ENCODE results near the gene TM7SF3.
"Not testable (repeated sequence)": the region's sequence is repeated elsewhere in the genome, so short reads cannot be mapped to it uniquely, and the experiment has no call there.

The TM7SF3 gene

DNA sequence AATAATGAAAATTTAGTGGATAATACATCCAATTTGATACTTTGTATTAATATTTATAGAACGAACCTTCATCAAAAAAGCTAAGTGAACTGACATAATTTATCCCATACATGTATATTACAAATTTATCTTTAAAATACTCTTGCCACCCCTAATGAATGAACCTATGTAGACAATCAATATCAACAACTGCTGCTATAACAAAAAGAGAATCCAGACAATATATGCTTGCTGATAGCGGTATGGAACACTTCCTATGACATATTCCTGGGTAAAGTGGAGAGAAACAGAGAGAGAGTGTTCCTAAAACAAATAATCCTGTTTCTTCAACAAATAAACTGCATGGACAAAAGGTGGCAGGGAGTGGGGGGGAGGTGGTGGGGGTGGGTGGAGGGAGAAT lies 31.3 kb downstream of the TM7SF3 start:
- no peak for DNase-seq (ENCODE audit: low read depth in 1 of 2, low spot score in 1 of 2)

DNA sequence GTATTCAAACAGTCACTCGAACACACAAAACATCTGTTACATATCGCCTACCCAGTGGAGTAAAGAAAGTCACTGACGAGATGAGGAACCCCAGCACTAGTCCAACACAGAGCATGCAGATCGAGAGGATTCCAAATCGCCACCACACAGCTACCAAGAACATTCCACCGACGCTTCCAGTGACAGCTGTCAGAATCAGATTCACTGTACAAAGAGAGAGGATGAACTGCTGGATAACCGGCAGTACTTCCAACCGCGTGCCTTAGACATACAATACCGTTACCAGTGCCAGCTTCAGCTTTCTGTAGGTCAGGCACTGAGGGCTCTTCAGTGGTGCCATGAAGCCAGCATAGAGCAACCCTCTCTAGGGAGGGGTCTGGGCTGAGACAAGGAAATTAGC lies 34.5 kb downstream of the TM7SF3 start:
- no peak for DNase-seq (ENCODE audit: low read depth in 1 of 2, low spot score in 1 of 2)

DNA sequence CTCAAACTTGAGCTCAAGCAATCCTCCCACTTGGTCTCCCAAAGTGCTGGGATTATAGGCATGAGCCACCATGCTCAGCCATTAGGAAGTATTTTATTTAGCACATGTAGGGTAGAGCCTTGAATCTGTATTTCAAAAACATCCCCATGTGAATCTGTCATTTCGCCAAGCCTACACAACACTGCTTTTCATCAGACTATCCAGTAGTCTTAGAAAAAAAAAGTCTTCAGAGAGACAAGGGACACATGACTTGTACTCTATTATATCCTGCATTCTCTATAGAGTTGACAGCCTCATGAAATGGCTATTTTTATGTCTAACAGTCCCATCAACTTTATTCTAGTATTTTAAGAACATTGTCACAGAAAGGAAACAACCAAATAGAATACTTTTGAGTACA lies 35.4 kb downstream of the TM7SF3 start:
- no peak for DNase-seq (ENCODE audit: low read depth in 1 of 2, low spot score in 1 of 2)

DNA sequence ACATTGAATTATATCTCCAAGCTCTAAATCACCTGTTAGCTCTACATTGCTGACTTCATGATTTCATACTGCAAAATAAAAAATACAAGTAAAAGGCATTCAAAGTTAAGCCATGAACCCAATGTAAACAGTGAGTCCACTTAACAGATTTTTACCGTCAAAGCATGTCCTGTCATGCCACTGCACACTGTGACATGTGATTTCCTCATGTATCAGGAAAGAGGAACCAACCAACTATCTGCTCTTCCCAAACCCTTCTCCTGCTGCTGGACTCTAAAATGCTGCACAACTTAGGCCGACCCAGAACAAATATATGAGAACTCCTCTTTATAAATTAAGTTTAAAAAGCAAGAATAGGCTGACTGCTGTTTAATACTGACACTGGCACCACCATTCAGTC lies 37.5 kb downstream of the TM7SF3 start:
- no peak for DNase-seq (ENCODE audit: low read depth in 1 of 2, low spot score in 1 of 2)

DNA sequence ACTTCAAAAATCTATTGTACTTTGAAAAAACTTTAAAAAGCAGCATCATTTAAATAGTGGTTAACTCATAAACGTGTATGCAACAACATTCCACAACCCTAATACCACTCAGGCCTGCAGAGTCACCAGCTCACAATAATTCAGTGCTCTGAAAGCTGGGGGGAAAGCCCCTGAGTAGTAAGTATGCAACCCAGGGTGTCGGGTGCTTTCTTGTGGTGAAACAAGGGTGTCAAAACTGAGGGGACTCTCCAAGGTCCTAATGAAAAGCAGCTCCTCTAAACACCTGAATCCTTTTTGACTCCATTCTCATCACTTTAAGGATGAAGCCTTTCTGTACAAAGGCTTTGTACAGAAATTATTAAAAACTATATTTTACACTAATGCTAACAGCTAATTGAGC lies 42.2 kb downstream of the TM7SF3 start:
- DNase-seq (ENCODE audit: low read depth in 1 of 2, low spot score in 1 of 2) = peak in 1 of 2 donors; percentile 43

DNA sequence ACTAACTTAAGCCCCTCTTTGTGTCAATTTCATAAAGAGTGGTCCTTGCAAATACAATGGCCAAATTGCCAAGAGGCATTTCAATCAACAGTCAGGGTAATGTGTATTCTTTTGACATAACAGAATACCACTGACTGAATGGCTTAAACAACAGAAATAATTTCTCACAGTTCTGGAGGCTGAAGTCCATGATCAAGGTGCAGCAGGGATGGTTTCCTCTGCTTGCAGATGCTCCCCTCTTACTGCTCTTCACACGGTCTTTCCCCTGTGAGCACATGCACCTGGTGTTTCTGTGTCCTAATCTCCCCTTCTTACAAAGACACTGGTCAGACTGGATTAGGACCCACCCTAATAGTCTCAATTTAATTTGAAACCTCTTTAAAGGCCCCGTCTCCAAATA lies 44.0 kb downstream of the TM7SF3 start:
- DNase-seq (ENCODE audit: low read depth in 1 of 2, low spot score in 1 of 2) = no peak

DNA sequence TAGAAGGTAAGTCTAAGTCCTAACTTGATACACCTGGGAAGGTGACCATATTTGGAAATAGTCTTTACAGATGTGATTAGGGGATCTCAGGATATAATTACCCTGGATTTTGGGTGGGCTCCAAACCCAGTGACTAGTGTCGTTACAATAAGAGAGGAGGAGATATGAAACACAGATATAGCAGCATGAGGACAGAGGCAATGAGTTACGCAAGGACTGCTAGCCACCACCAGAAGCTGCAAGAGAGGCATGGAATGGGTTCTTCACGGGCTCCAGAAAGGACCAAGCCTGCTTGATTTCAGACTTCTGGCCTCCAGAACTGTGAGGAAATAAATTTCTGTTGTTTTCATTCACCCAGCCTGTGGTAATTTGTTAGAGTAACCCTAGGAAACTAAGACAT lies 47.3 kb downstream of the TM7SF3 start:
- no peak for DNase-seq (ENCODE audit: low read depth in 1 of 2, low spot score in 1 of 2)

DNA sequence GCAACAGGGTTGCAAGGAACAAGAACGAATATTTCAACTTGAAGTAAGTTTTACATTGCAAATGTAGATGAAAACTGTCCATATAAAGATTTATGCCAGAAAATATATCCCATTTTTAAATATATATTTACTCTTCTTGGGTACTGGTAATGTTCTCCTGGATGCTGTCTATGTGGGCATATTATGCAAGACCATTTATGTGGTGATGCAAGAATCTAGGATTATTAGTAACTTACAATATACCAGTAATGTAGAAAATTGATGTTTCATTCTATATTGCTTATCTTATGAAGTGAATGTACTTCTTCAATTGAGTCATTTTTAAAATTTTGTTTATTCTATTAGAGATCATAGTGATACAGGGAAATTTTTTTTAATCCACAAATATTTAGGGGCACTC lies 50.8 kb downstream of the TM7SF3 start:
- DNase-seq (ENCODE audit: low read depth in 1 of 2, low spot score in 1 of 2) = no peak

DNA sequence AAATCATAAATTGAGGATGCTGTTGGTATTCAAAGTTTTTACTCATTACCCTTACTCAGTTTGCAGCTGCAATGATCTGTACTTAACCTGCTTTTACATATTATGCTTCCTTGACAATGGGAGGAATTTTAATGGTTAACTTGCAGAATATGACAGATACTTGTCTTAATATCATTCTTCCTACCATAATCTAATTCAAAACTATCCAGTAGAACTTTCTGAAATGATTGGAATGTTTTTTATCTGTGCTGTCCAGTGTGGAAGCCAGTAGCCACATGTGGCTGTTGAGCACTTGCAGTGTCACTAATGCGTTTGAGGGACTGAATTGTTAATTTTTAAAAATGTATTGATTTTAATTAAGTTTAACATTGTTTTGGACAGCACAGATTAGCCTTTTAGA lies 52.4 kb downstream of the TM7SF3 start:
- DNase-seq (ENCODE audit: low read depth in 1 of 2, low spot score in 1 of 2) = no peak

DNA sequence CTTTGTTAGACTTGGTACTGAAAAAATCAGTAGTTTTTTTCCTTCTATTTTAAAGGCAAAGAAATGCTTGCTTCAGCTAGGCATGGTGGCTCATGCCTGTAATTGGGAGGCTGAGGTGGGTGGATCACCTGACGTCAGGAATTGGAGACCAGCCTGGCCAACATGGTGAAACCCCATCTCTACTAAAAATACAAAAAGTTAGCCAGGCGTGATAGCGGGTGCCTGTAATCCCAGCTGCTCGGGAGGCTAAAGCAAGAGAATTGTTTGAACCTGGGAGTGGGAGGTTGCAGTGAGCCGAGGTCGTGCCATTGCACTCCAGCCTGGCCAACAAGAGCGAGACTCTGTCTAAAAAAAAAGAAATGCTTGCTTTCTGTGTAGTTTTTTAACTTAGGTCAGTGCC lies 52.8 kb downstream of the TM7SF3 start:
- not testable (repeated sequence) for DNase-seq (ENCODE audit: low read depth in 1 of 2, low spot score in 1 of 2)

DNA sequence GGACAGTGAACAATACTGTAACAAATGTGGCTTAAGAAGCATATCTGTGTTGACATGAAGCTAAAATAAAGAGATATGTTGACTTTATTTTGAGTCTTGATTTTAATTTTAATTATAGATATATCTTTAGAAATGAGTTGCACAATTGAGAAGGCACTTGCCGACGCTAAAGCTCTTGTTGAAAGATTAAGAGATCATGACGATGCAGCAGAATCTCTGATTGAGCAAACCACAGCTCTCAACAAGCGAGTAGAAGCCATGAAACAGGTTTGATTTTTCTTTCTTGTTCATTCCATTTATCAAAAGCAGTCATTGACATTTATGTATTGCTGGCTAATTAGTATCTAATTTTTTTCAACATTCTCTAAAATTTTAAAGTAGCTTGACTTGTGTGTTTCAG lies 60.2 kb downstream of the TM7SF3 start:
- DNase-seq (ENCODE audit: low read depth in 1 of 2, low spot score in 1 of 2) = no peak

DNA sequence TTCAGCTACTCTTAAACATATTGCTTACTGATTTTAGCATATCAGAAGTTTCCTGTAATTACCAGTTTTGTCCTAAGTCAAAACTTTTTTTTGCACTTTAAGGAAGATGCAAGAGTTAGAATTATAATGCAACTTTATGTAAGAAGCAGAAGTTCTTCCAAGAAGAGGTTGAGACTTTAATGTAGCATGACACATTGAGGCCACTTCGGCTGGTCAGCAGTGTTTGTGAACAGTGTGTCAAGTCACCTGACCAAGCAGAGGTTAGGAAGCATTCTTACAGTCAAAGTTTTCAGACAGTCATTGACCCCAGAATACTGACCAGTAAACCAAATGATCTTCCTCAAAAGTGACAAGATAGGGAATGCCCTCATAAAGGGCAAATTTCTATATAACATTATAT lies 60.7 kb downstream of the TM7SF3 start:
- no peak for DNase-seq (ENCODE audit: low read depth in 1 of 2, low spot score in 1 of 2)

DNA sequence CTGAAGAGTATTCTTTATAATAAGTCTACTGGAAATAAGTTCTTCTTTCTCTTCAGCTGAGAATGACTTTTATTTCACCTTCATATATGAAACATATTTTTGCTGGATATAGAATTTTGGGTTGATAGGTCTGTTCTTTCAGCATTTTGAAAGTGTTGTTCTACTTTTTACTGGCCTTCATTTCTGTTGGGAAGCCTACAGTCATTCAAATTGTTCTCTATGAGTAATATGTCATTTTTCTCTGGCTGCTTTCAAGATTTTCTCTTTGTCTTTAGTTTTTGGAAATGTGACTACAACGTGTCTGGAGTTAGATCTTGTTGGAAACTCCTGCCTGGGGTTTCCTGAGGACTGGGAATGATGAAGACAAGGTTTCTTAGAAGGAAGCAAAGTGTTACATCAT lies 65.9 kb downstream of the TM7SF3 start:
- DNase-seq (ENCODE audit: low read depth in 1 of 2, low spot score in 1 of 2) = no peak

DNA sequence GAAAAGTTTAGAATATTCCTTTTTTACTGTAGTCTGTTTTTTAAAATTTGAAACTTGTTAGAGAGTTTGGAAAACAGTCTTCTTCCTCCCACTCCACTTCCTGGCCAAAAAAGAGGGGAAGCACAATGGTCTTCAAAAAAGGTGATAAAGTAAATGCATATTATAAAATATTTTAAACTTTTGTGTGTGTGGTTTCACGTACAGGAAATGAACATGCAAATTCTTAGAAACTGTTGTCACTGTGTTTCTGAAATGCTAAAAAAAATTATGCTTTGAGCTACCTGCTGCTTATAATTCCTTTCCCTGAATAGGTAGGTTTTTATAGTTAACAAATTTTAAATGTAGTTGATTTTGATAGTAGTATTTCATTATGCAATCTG lies 73.0 kb downstream of the TM7SF3 start:
- no peak for DNase-seq (ENCODE audit: low read depth in 1 of 2, low spot score in 1 of 2)

DNA sequence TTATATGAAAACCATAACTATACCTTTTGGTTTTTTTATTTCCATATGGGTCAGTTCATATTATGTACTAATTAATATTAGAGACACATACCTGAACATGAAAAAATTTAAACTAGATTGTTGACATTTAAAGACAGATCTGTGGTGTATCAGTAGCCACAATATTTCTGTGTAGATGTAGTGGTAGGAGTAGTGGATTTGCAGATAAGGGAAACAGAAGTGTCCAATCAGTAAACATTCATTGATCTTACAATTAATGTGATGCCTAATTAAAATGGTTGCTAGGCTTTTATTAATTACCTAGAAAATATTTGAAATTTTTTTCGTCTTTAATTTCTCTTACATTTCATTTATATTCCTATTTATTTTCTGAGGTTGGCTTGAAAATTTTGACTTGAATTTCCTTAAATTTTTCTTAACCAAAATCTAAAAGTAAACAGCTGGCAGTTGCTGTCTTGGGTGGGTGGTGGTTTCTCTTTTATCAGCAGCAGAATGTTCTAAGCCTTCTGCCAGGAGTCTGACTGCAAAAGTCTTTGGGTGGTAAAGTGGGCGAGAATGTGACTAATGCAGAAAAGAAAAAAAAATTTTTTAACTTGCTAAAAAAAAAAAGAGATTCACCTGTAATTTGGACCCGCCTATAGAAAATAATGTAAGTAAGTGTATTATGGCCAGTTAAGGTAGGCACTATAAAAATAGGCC lies 73.5 kb downstream of the TM7SF3 start:
- DNase-seq (ENCODE audit: low read depth in 1 of 2, low spot score in 1 of 2) = no peak

DNA sequence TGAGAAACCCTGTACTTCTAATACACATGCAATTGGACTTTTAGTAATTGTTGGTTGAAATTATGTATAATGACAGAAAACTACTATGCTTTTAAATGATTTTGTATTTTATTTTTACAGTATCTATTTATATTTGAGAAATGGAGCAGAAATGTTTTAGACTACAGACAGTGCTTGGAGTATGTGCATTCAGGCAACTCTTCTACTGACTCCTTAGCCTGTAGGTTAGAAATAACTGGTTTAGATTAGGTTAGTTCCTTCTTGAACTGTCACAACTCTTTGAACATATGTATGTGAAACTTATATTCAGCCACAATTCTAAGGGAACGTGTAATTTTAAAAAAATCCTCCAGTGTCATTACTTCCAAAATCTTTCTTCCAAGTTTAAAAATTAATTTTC lies 74.2 kb downstream of the TM7SF3 start:
- no peak for DNase-seq (ENCODE audit: low read depth in 1 of 2, low spot score in 1 of 2)

DNA sequence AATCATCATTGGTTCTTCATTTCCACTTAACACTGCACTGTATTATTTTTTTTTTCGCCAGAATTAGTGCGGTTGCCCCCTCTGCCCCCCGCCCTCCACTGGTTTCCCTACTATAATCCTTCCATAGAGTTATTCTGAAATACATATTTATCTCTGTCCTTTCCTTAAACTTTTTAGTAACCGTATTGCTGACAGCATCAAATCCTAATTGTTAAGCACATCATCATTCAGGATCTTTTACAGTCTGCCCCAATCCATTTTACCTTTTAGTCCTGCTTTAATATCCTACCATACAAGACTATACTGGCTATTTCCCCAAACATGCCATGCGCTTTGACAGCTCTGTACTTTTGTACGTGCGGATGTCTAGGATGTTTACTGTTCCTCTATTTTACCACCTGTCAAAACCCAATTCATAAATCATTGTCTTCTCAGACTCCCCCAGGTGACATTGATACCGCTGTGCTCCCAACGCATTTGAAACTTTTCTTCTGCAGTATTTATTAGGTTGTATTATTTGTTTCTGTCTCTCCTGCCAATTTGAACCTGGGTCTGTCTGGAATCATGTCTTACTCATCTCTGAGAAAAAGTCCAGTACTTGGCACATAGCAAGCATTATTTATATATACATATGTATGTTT lies 74.9 kb downstream of the TM7SF3 start:
- DNase-seq (ENCODE audit: low read depth in 1 of 2, low spot score in 1 of 2) = no peak

DNA sequence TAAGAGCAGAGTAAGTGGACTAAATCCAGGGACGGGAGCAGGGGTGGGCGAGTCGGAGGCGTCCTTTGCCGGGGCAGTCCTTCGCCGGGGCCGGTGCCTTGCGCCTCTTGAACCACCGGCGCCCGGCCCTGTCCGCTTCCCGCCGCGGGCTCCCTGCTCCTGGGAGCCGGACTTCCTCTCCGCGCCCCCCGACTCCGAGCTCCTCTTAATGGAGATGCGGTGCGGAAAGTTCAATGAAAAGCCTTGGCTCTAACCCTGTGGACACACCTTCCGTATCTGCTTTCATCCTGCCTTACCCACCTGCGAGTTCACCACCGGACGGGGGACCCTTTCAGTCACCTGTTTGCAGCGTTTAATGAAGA lies 75.5 kb downstream of the TM7SF3 start:
- no peak for DNase-seq (ENCODE audit: low read depth in 1 of 2, low spot score in 1 of 2)

DNA sequence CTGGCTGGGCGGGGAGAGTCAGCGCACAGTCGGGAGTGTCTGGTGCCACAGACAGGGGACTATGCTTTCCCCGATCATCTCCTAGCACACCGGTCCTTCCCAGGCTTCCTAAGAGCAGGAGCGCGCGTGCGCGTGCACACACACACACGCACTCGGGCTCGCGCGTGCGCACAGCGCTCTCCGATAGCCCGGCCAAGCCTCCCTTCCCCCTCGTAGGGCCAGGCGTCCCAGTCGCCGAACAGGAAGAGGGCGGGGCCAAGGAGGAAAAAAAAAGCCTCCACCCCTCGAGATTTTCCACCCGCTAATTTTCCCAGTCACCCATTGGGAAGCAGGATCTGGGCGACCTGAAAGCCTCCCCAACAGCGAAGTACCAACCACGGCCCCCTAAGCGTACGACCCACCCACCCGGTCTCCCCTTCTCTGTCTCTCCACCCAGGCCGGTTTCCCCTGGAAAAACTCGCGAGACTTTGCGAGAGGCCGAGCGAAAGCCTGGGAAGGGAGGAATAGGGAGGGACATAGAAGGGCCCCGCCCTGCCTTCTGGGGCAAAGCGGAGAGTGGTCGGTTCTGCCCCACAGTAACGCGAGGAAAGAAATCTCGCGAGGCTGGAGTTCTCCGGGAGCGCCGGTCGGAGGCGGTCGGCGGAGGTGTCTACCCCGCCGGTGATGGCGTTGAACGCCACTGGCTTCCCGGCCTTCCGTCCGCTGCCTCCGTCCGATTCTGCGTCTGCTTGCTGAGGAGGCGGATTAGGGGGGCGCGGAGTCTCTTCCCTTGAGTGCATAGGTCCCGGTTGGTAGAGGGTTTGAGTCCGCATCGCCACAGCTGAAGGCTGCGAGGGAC lies 76.1 kb downstream of the TM7SF3 start, which contains the start of the genes FGFR1OP2 and INTS13:
Gene FGFR1OP2 (plus strand): TSS at position 608 of the 838 bp plus-strand sequence. CDS start 15,689 bp downstream, outside the sequence.
Gene INTS13 (minus strand): TSS at position 119 of the 838 bp plus-strand sequence. CDS start 1,178 bp downstream, outside the sequence.
- DNase-seq (ENCODE audit: low read depth in 1 of 2, low spot score in 1 of 2) = peak; percentile 89

DNA sequence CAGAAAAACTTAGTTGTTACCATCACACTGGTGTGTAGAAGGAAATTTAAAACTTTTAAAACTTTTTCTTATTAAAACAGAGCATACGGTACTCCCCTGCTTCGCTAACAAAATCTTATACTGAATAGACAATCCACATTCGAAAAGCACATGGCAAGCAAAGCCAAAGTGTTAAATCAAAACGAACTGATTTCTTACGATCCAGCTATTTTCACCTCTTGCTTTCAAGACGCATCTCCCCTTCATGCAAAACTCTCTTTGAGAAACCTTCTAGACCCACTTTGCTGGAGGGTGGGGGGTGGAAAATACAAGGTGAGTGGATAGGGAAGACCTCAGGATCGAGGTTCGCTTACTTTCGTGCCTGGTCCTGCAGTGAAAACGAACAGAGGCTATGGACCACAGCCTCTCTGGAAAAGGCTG lies 76.7 kb downstream of the TM7SF3 start:
- no peak for DNase-seq (ENCODE audit: low read depth in 1 of 2, low spot score in 1 of 2)

DNA sequence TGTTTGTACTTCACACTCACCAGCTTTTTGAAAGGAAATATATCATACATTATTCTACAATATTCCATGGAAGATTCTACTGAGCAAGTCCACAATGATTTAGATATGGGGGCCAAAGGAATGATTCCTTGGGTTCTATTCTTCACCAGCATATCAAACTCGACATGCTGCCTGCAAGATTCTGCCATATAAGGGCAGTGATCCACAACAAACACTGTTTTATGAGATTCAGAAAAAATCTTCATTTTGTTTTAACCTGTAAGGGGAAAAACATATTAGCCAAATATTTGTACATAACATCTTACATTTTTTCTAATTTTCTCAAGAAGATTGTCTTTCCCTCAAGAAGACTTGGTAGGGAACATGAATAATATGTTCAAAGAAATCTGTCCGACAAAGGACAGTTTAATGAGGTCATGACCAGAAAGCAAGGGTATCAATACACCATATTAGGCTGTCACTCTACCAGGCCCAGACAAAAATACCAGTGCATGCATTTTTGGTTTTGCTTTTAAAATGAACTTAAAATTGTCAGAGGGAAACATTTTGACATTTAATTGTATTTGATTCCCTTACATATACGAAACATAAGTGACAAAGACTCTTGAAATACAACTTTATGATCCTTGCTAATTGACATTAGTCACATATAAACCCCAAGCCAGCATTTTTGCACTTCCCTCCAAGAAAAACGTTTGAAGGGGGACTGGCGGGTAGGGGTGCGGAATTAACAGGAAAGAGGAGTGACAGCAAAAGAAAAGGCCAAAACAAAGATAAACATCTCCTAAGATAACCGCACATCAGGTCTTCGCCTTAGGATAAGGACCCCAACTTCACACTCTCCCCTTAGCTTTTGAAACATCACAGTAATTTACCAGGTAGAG lies 77.4 kb downstream of the TM7SF3 start:
- DNase-seq (ENCODE audit: low read depth in 1 of 2, low spot score in 1 of 2) = no peak
